ENCODE data around the gene GPR176. TPM values are rescaled to one million over a fixed set of nuclear protein-coding genes. Genes with fewer than 3 reads are reported as not detected.

Gene GPR176
- total RNA-seq, 1 experiment from 2014 or later = 9.8 TPM

GRCh38 chr15:39936187-39936586, 16.1 kb upstream of the GPR176 start:
- Mint-ChIP-seq H3K9me3 (ENCODE audit: unreplicated experiment) (no peaks in the 10 kb centered on the region), H3K36me3 (ENCODE audit: insufficient read depth, unreplicated experiment) (peaks cover 5% of the 10 kb centered on the region), H3K4me1 (ENCODE audit: low read depth, unreplicated experiment) (peaks cover 10% of the 10 kb centered on the region), H3K4me3 (ENCODE audit: unreplicated experiment) (no peak overlapping the region), H3K27ac (ENCODE audit: unreplicated experiment) (no peak overlapping the region), H3K27me3 (ENCODE audit: insufficient read depth, unreplicated experiment) (no peaks in the 10 kb centered on the region)
- no peak for DNase-seq
- H3K9me3 ChIP-seq = no peaks in the 10 kb centered on the region
- peaks cover 17% of the 10 kb centered on the region; the same call in 1 of the 2 replicates for H3K4me1 ChIP-seq
- no TSS peak for BruUV-seq (replicated peaks)
- ChIA-PET POLR2A (no interaction called here), CTCF (no interaction called here)
- intact Hi-C loops (cut with micrococcal nuclease; ENCODE audit: unreplicated experiment) = no loop called here
- no peak overlapping the region for H3K4me3 ChIP-seq (ENCODE audit: low read depth, low read length)
- no peaks in the 10 kb centered on the region for H3K27me3 ChIP-seq (replicated peaks; ENCODE audit: control insufficient read depth, insufficient read depth, low read length)
- TF ChIP-seq CTCF (IDR thresholded peaks at IDR 0.05; ENCODE audit: insufficient read depth in 1 of 2, low read depth in 1 of 2, low read length in 1 of 2, severe bottlenecking in 1 of 2, unreplicated experiment in 1 of 2) = no peak
- no peaks in the 10 kb centered on the region; the same call in 1 of the 2 replicates for H3K36me3 ChIP-seq (ENCODE audit: control insufficient read depth, insufficient read depth, low read length)

- Histone ChIP-seq H3K36me3 (ENCODE audit: control insufficient read depth, insufficient read depth, low read length) (no peaks in the 10 kb centered on the region), H3K4me1 (peaks cover 17% of the 10 kb centered on the region; the same call in 1 of the 2 replicates), H3K4me3 (ENCODE audit: low read depth, low read length) (no peak overlapping the region), H3K9me3 (no peaks in the 10 kb centered on the region), H3K27me3 (replicated peaks; ENCODE audit: control insufficient read depth, insufficient read depth, low read length) (no peaks in the 10 kb centered on the region)
- no TSS peak for BruUV-seq (replicated peaks)
- no peaks in the 10 kb centered on the region for H3K27me3 Mint-ChIP-seq (ENCODE audit: insufficient read depth, unreplicated experiment)
- no peak overlapping the region for H3K27ac Mint-ChIP-seq (ENCODE audit: unreplicated experiment)
- H3K36me3 Mint-ChIP-seq (ENCODE audit: insufficient read depth, unreplicated experiment) = peaks cover 5% of the 10 kb centered on the region
- peaks cover 10% of the 10 kb centered on the region for H3K4me1 Mint-ChIP-seq (ENCODE audit: low read depth, unreplicated experiment)
- intact Hi-C loops (cut with micrococcal nuclease; ENCODE audit: unreplicated experiment) = no loop called here
- POLR2A ChIA-PET = no interaction called here
- no peak for DNase-seq
- peak overlapping the region; percentile 92 for H3K4me3 Mint-ChIP-seq (ENCODE audit: unreplicated experiment)
- no peak for TF ChIP-seq CTCF (IDR thresholded peaks at IDR 0.05; ENCODE audit: insufficient read depth in 1 of 2, low read depth in 1 of 2, low read length in 1 of 2, severe bottlenecking in 1 of 2, unreplicated experiment in 1 of 2)
- CTCF ChIA-PET = interaction anchor here (4.1 kb wide), 1 partner anchor 47 kb away, joined by 31 read pairs; no protein-coding TSS in a partner anchor
- no peaks in the 10 kb centered on the region for H3K9me3 Mint-ChIP-seq (ENCODE audit: unreplicated experiment)
These were observed 15.2 kb upstream of the GPR176 start for GRCh38 chr15:39935241-39935640.

GRCh38 chr15:39934397-39935071, 14.5 kb upstream of the GPR176 start:
- TSS peak; percentile 46 for BruUV-seq (replicated peaks)
- no peaks in the 10 kb centered on the region for H3K36me3 ChIP-seq (ENCODE audit: control insufficient read depth, insufficient read depth, low read length)
- Mint-ChIP-seq H3K36me3 (ENCODE audit: insufficient read depth, unreplicated experiment) (peaks cover 5% of the 10 kb centered on the region), H3K27me3 (ENCODE audit: insufficient read depth, unreplicated experiment) (no peaks in the 10 kb centered on the region), H3K4me3 (ENCODE audit: unreplicated experiment) (peak overlapping the region; percentile 92), H3K4me1 (ENCODE audit: low read depth, unreplicated experiment) (peaks cover 10% of the 10 kb centered on the region), H3K9me3 (ENCODE audit: unreplicated experiment) (no peaks in the 10 kb centered on the region), H3K27ac (ENCODE audit: unreplicated experiment) (peak overlapping the region; percentile 87)
- no peak for TF ChIP-seq CTCF (IDR thresholded peaks at IDR 0.05; ENCODE audit: insufficient read depth in 1 of 2, low read depth in 1 of 2, low read length in 1 of 2, severe bottlenecking in 1 of 2, unreplicated experiment in 1 of 2)
- ChIA-PET CTCF (interaction anchor here (0.9 to 4.1 kb wide), 3 partner anchors 46 to 142 kb away, joined by 3 to 31 read pairs (median 3); no protein-coding TSS in a partner anchor), POLR2A (interaction anchor here (0.6 to 1.4 kb wide), 8 partner anchors 12 to 357 kb away, joined by 3 to 5 read pairs (median 4); partner anchors contain the start of genes FSIP1 and GPR176)
- H3K27me3 ChIP-seq (replicated peaks; ENCODE audit: control insufficient read depth, insufficient read depth, low read length) = no peaks in the 10 kb centered on the region
- peak overlapping the region; percentile 86 for H3K4me3 ChIP-seq (ENCODE audit: low read depth, low read length)
- peaks cover 17% of the 10 kb centered on the region; the same call in 1 of the 2 replicates for H3K4me1 ChIP-seq
- intact Hi-C loops (cut with micrococcal nuclease; ENCODE audit: unreplicated experiment) = loop anchor here (5.0 kb wide), 3 partner anchors 43 to 147 kb away; no protein-coding TSS in a partner anchor
- H3K9me3 ChIP-seq = no peaks in the 10 kb centered on the region
- DNase-seq = no peak
